ENCODE data around the gene SCMH1.

DNA sequence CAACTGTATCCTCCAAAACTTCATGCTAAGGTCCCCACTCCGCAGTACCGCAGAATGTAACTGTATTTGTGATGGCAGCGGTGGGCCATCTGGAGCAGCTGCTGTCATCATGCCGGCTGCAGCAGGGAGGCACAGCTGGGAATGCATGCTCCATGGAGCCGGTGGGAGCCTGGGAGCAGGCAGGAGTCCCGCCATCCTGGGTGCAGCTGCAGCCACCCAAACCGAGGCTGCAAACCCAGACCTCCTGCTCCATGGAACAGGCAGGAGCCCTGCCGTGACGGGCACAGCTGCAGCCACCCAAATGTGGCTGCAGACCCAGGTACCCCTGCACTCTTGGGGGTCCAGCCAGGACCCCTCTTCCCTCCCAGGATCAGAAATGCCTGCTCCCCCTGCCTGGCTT, 80.3 kb downstream of the SCMH1 start:
- TF ChIP-seq CTCF (IDR thresholded peaks at IDR 0.05) (no peak), POLR2A (IDR thresholded peaks at IDR 0.05) (no peak)
